Measurements from ENCODE around the gene FRRS1L.

- TF ChIP-seq CTCF (IDR thresholded peaks at IDR 0.05) (no peak), POLR2AphosphoS5 (IDR thresholded peaks at IDR 0.05) (no peak)
Observed at GRCh38 chr9:109101810-109102209, 65.2 kb downstream of the FRRS1L start.
